Ishikawa (cell line): ENCODE results near the gene IL10RB.

ENCODE experiments used
- CEBPB ChIP-seq: IDR thresholded peaks from 2 replicates; pipeline ENCODE4 v1.6.1; 2012
- CREB1 ChIP-seq: IDR thresholded peaks from 2 replicates; pipeline ENCODE4 v1.6.1; 2012; ENCODE audit warnings: low read depth
- EGR1 ChIP-seq: IDR thresholded peaks from 2 replicates; pipeline ENCODE4 v1.6.1; 2012
- EP300 ChIP-seq: IDR thresholded peaks from 2 replicates; pipeline ENCODE4 v1.6.1; 2012; ENCODE audit warnings: borderline replicate concordance
- FOXM1 ChIP-seq: IDR thresholded peaks from 2 replicates; pipeline ENCODE4 v1.6.1; 2012; ENCODE audit warnings: low read depth, borderline replicate concordance
- MAX ChIP-seq: IDR thresholded peaks from 2 replicates; pipeline ENCODE4 v1.6.1; 2012
- NFIC ChIP-seq: IDR thresholded peaks from 2 replicates; pipeline ENCODE4 v1.6.1; 2012
- RAD21 ChIP-seq: IDR thresholded peaks from 2 replicates; pipeline ENCODE4 v1.6.1; 2012; ENCODE audit warnings: low read depth
- TAF1 ChIP-seq: IDR thresholded peaks from 2 replicates; pipeline ENCODE4 v1.6.1; 2012; ENCODE audit warnings: low read depth, mild to moderate bottlenecking
- TCF12 ChIP-seq: IDR thresholded peaks from 2 replicates; pipeline ENCODE4 v1.6.1; 2012; ENCODE audit warnings: low read depth
- TEAD4 ChIP-seq: IDR thresholded peaks from 2 replicates; pipeline ENCODE4 v1.6.1; 2012
- USF1 ChIP-seq: IDR thresholded peaks from 2 replicates; pipeline ENCODE4 v1.6.1; 2012
- YY1 ChIP-seq: IDR thresholded peaks from 2 replicates; pipeline ENCODE4 v1.6.1; 2012; ENCODE audit warnings: low read depth
- ZBTB7A ChIP-seq: IDR thresholded peaks from 2 replicates; pipeline ENCODE4 v1.6.1; 2012; ENCODE audit warnings: low read depth
- TF ChIP-seq, protein P1 (sequence below): IDR thresholded peaks from 2 replicates; pipeline ENCODE4 v1.6.1; 2012; ENCODE audit warnings: low read depth, mild to moderate bottlenecking

Gene IL10RB

GRCh38 chr21:33249331-33250002, 16.7 kb upstream of the IL10RB start:
- no peak for TF ChIP-seq YY1
- no peak for TF ChIP-seq TAF1
- TF ChIP-seq MAX, result no peak
- TF ChIP-seq RAD21, result no peak
- TF ChIP-seq FOXM1, result no peak
- no peak for TF ChIP-seq EP300
- TF ChIP-seq CREB1, result no peak
- no peak for TF ChIP-seq EGR1
- TF ChIP-seq CEBPB, result no peak
- TF ChIP-seq, protein P1, sequence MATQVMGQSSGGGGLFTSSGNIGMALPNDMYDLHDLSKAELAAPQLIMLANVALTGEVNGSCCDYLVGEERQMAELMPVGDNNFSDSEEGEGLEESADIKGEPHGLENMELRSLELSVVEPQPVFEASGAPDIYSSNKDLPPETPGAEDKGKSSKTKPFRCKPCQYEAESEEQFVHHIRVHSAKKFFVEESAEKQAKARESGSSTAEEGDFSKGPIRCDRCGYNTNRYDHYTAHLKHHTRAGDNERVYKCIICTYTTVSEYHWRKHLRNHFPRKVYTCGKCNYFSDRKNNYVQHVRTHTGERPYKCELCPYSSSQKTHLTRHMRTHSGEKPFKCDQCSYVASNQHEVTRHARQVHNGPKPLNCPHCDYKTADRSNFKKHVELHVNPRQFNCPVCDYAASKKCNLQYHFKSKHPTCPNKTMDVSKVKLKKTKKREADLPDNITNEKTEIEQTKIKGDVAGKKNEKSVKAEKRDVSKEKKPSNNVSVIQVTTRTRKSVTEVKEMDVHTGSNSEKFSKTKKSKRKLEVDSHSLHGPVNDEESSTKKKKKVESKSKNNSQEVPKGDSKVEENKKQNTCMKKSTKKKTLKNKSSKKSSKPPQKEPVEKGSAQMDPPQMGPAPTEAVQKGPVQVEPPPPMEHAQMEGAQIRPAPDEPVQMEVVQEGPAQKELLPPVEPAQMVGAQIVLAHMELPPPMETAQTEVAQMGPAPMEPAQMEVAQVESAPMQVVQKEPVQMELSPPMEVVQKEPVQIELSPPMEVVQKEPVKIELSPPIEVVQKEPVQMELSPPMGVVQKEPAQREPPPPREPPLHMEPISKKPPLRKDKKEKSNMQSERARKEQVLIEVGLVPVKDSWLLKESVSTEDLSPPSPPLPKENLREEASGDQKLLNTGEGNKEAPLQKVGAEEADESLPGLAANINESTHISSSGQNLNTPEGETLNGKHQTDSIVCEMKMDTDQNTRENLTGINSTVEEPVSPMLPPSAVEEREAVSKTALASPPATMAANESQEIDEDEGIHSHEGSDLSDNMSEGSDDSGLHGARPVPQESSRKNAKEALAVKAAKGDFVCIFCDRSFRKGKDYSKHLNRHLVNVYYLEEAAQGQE, result no peak
- no peak for TF ChIP-seq TEAD4
- no peak for TF ChIP-seq TCF12
- no peak for TF ChIP-seq NFIC
- TF ChIP-seq ZBTB7A, result no peak
- no peak for TF ChIP-seq USF1

DNA sequence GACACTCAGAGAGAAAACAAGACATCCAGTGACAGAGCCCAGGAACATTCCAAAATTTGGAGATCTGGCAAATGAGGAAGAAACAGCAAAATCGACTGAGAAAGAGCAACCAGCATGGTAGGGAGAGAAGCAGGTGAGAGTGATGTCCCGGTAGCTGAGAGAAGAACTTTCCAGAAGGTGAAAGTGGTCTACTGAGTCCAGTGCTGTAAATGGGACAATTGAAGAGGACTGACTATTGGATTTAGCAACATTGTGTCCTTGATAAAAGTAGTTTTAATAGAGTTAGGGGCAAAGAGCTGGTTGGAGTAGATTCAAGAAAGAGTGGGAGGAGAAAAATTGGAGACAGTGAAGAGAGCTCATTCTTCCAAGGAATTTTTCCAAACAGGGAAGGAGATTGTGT, 15.0 kb upstream of the IL10RB start:
- TF ChIP-seq EGR1 (no peak), EP300 (no peak), TCF12 (no peak), YY1 (no peak), TAF1 (no peak), CEBPB (no peak), MAX (no peak), USF1 (no peak), TEAD4 (no peak), NFIC (no peak), FOXM1 (no peak), RAD21 (no peak), ZBTB7A (no peak), CREB1 (no peak)
- TF ChIP-seq, protein P1, result no peak

DNA sequence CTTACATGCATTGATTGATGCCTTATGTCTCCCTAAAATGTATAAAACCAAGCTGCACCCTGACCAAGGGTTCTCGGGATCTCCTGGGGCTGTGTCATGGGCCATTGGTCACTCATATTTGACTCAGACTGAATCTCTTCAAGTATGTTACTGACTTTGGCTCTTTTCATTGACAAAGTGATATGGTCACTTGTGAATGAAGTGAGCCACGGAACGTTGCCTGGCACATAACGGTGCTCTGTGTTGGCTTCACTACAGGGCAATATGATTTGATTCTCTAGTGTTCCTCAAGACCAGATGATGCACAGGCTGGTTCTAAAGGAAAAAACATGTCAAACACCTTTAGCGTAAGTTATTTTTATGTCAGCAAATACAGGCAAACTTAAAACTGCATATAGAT, 11.4 kb upstream of the IL10RB start:
- TF ChIP-seq USF1, result no peak
- TF ChIP-seq ZBTB7A, result no peak

GRCh38 chr21:33255404-33255803, 10.8 kb upstream of the IL10RB start:
- TF ChIP-seq MAX (no peak), TAF1 (no peak), EP300 (no peak), YY1 (no peak), NFIC (no peak), RAD21 (no peak), TEAD4 (no peak), CEBPB (no peak), USF1 (no peak), FOXM1 (no peak), ZBTB7A (no peak), TCF12 (no peak), CREB1 (no peak), EGR1 (no peak)
- TF ChIP-seq, protein P1, result no peak
